K562 (cell line): ENCODE results near the gene USP48. TPM values are rescaled to one million over a fixed set of nuclear protein-coding genes. Genes with fewer than 3 reads are reported as not detected.
A peak's percentile ranks its signal among the peaks of the same experiment; 100 is the strongest.

Experiments
- ATAC-seq: fragments of 200-7000 bp; cut with Tn5 transposase; 3 replicates; pipeline ENCODE4 v1.9.1; 2020; ENCODE audit warnings: moderate library complexity
- BruUV-seq: library from RNA; stranded (reverse); fragments of 400-500 nt; replicated peaks from 2 replicates; lab custom pipeline; 2021; lab: Mats Ljungman, UMichigan
- CTCF ChIA-PET: fragments of 300-600 bp; formaldehyde crosslinking; extraction: SDS; loops from one replicate; lab custom pipeline; 2021; ENCODE audit warnings: low intra/inter-chr PET ratio; lab: Yijun Ruan, JAX
- POLR2A ChIA-PET: fragments of 300-600, 350-650 bp; sonication (Branson Sonifier 250); formaldehyde crosslinking; extraction: SDS; loops from one replicate; lab custom pipeline; 2021; ENCODE audit warnings: antibody characterized with exemption, inconsistent platforms; lab: Yijun Ruan, JAX
- DNase-seq, 4 experiments: peaks; one replicate each; pipeline versions ENCODE4 v3.0.0 to v3.0.0-alpha.2; 2011 to 2018; ENCODE audit warnings: low spot score in 3 of 4, mixed read lengths in 3 of 4; ENCODE audit errors: extremely low read depth in 1 of 4
- FAIRE-seq: peaks from 2 replicates; lab custom pipeline; 2011; peaks lifted over from hg19 to GRCh38; lab: Jason Lieb, UNC
- H2AFZ ChIP-seq: 2 replicates; pipeline ENCODE4 v1.6.0; 2011; ENCODE audit warnings: low read depth, low read length, control low read depth, inconsistent platforms
- H3K27ac ChIP-seq: fragments of 200-600 bp; 3 replicates; pipeline ENCODE4 v1.8.0; 2011; ENCODE audit warnings: low read depth, mild to moderate bottlenecking, control low read depth, inconsistent platforms, low read length, moderate library complexity, mixed read lengths; ENCODE audit errors: extremely low read depth
- H3K27me3 ChIP-seq, 2 experiments: fragments of 300-600 bp in 1 of 2; 2 replicates in 1 of 2; 3 replicates in 1 of 2; pipeline versions ENCODE4 v1.6.0 to v1.8.0; 2011; ENCODE audit warnings: inconsistent platforms in 2 of 2, low read length in 2 of 2, mild to moderate bottlenecking in 1 of 2, mixed read lengths in 1 of 2, moderate library complexity in 1 of 2; ENCODE audit not compliant: control insufficient read depth in 2 of 2, insufficient read depth in 2 of 2
- H3K36me3 ChIP-seq: fragments of 300-600 bp; 3 replicates; pipeline ENCODE4 v1.8.0; 2011; ENCODE audit warnings: mild to moderate bottlenecking, low read length, inconsistent platforms; ENCODE audit not compliant: control insufficient read depth, insufficient read depth
- H3K4me1 ChIP-seq, 2 experiments: fragments of 200-600 bp in 1 of 2; replicated peaks in 1 of 2; 2 replicates in 1 of 2; 3 replicates in 1 of 2; pipeline versions ENCODE4 v1.5.1 to v1.8.0; 2011; ENCODE audit warnings: inconsistent platforms in 2 of 2, low read length in 2 of 2, mild to moderate bottlenecking in 1 of 2, mixed read lengths in 1 of 2, moderate library complexity in 1 of 2; ENCODE audit not compliant: control insufficient read depth in 2 of 2, insufficient read depth in 2 of 2
- H3K4me2 ChIP-seq: 2 replicates; pipeline ENCODE4 v1.6.1; 2011; ENCODE audit warnings: low read length, control low read depth, inconsistent platforms, mixed read lengths; ENCODE audit not compliant: insufficient read depth
- H3K4me3 ChIP-seq: fragments of 200-600 bp; sonication (generic), shearing (Covaris generic); 2 replicates; pipeline ENCODE4 v1.5.1; 2016; ENCODE audit warnings: control low read depth, inconsistent platforms
- H3K79me2 ChIP-seq: fragments of 200-600 bp; 3 replicates; pipeline ENCODE4 v1.8.0; 2011; ENCODE audit warnings: low read length, inconsistent platforms; ENCODE audit not compliant: control insufficient read depth, insufficient read depth
- H3K9ac ChIP-seq, 2 experiments: 2 replicates each; pipeline versions ENCODE4 v1.6.0 to v1.6.1; 2011; ENCODE audit warnings: low read depth in 2 of 2, low read length in 2 of 2, control low read depth in 1 of 2, inconsistent platforms in 1 of 2, mild to moderate bottlenecking in 1 of 2, mixed read lengths in 1 of 2; ENCODE audit not compliant: insufficient read depth in 1 of 2
- H3K9me1 ChIP-seq: one replicate; pipeline ENCODE4 v1.6.0; 2011; ENCODE audit warnings: inconsistent platforms, mild to moderate bottlenecking, low read length, moderate library complexity; ENCODE audit not compliant: control insufficient read depth, insufficient read depth
- H3K9me3 ChIP-seq: replicated peaks from 2 replicates; pipeline ENCODE4 v1.5.1; 2011; ENCODE audit warnings: low read depth, low read length, inconsistent platforms; ENCODE audit not compliant: control insufficient read depth, insufficient read depth
- H4K20me1 ChIP-seq: replicated peaks from 2 replicates; pipeline ENCODE4 v1.6.1; 2011; ENCODE audit warnings: low read length, inconsistent platforms, mixed read lengths; ENCODE audit not compliant: control insufficient read depth, insufficient read depth
- ADNP ChIP-seq: fragments of 200-800 bp; sonication (Bioruptor generic); IDR thresholded peaks from 2 replicates; pipeline ENCODE4 v1.6.1; 2016; ENCODE audit warnings: missing genetic modification characterization, missing compliant biosample characterization
- BCOR ChIP-seq: fragments of 450-650 bp; IDR thresholded peaks from 2 replicates; pipeline ENCODE4 v1.6.1; 2016
- KDM1A ChIP-seq, 2 experiments: fragments of 450-650 bp; IDR thresholded peaks; 2 replicates each; pipeline ENCODE4 v1.6.1; 2016; ENCODE audit warnings: mild to moderate bottlenecking in 2 of 2
- MEIS2 ChIP-seq: fragments of 450-650 bp; IDR thresholded peaks from 2 replicates; pipeline ENCODE4 v1.6.1; 2014; ENCODE audit warnings: mild to moderate bottlenecking; ENCODE audit not compliant: partially characterized antibody
- RBM25 ChIP-seq: fragments of 200-400 bp; formaldehyde crosslinking; IDR thresholded peaks from 2 replicates; pipeline ENCODE4 v1.6.1; 2018; ENCODE audit warnings: low read length, low read depth, moderate library complexity; ENCODE audit not compliant: severe bottlenecking
- SMARCA5 ChIP-seq: fragments of 450-650 bp; IDR thresholded peaks from 2 replicates; pipeline ENCODE4 v1.6.1; 2016
- WGBS: fragments of 100-300 bp; shearing (Covaris generic); methylation state at CpG from one replicate; pipeline ENCODE4 v1.1.6; 2016; ENCODE audit warnings: low coverage, mixed read lengths; ENCODE audit not compliant: insufficient coverage; ENCODE audit errors: missing lambda C conversion rate; 5-methylcytosine and 5-hydroxymethylcytosine counted together
- in situ Hi-C: fragments of 300-500 bp; cut with MboI; formaldehyde crosslinking; loops from 4 replicates; pipeline ENCODE4 v1.15.0; 2018; ENCODE audit warnings: inconsistent platforms, mixed read lengths
- intact Hi-C: fragments of 100-400 bp; cut with micrococcal nuclease; formaldehyde crosslinking; loops from 2 replicates; pipeline ENCODE4 v1.14.2; 2022
- polyA plus RNA-seq, 8 experiments: library from polyadenylated mRNA; depleted of rRNA in 4 of 8; stranded (reverse) in 5 of 8; unstranded in 3 of 8; fragments of >200 nt; fragmentation: Nextera tagmentation in 2 of 8; fragmentation: Illumina TruSeq in 1 of 8; extraction: Ambion mirVana in 2 of 8; extraction: Trizol in 1 of 8; gene quantifications; 2 replicates each; pipeline versions ENCODE4 v1.2.1 to v1.2.3, GENCODE V29; 2011 to 2014; ENCODE audit warnings: inconsistent platforms in 1 of 8, missing spikeins in 1 of 8
- total RNA-seq, 7 experiments: library from RNA; depleted of rRNA in 6 of 7; stranded (reverse); fragments of >200 nt in 6 of 7; fragmentation: Illumina TruSeq in 2 of 7; extraction: Trizol in 2 of 7; gene quantifications; 2 replicates each; pipeline versions ENCODE4 v1.2.1 to v1.2.3, GENCODE V29; 2011 to 2021; ENCODE audit warnings: low replicate concordance in 1 of 7
- TF ChIP-seq, protein P1 (sequence below): sonication (generic); formaldehyde crosslinking; IDR thresholded peaks from 2 replicates; pipeline ENCODE4 v1.8.0; 2023; ENCODE audit warnings: mild to moderate bottlenecking, missing genetic modification reagents

The USP48 gene
- total and polyA plus RNA-seq, 9 of the 15 experiments (the other 6 are each of a cell fraction or from before 2014, with no cell fraction given): 23.3 to 123 (median 106) TPM

DNA sequence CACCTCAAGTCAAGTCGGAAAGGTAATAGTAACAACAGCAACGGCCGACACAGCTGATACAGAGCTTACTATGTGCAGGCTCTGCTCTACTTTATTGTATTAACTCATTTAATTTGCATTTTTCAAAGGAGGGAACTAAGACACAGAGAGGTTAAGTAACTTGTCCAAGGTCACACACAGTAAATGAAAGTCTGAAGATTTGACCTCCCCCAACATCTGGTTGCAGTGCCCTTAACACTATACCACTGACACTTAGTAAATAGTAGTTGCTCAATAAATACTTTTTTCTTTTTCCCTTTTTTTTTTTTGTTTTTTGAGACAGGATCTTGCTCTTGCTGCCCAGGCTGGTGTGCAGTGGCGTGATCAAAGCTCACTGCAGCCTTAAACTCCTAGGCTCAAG, 153.0 kb downstream of the USP48 start:
- WGBS: 82% methylated on average over 4 of the region's 4 CpGs
- H3K27me3 ChIP-seq: no peaks in the 10 kb centered on the region

More for the DNA sequence above, 153.0 kb downstream of the USP48 start:
- Histone ChIP-seq H3K36me3 (peaks cover 13% of the 10 kb centered on the region; the same call in 2 of the 3 replicates), H3K9ac (no peak overlapping the region), H3K4me3 (no peak overlapping the region), H3K9me3 (no peaks in the 10 kb centered on the region), H3K27ac (no peak overlapping the region), H3K4me2 (no peak overlapping the region), H3K9me1 (no peaks in the 10 kb centered on the region), H2AFZ (no peak overlapping the region), H3K4me1 (peaks cover 56 to 62% of the 10 kb centered on the region in 2 experiments), H4K20me1 (no peaks in the 10 kb centered on the region), H3K79me2 (peaks cover 17% of the 10 kb centered on the region; the same call in 2 of the 3 replicates)
- CTCF ChIA-PET: interaction anchor here (0.7 kb wide), 1 partner anchor 34 kb away, joined by 5 read pairs; no protein-coding TSS in a partner anchor
- FAIRE-seq (peak; percentile 51), DNase-seq (no peak), ATAC-seq (no peak)
- POLR2A ChIA-PET: interaction anchor here (0.7 to 4.6 kb wide), 2 partner anchors 10 to 14 kb away, joined by 3 to 23 read pairs; no protein-coding TSS in a partner anchor
- TF ChIP-seq SMARCA5 (peak; percentile 56; the same call in 1 of the 2 replicates), RBM25 (peak; percentile 84), ADNP (tag) (peak; percentile 67; the same call in 1 of the 2 replicates), KDM1A (IDR thresholded peaks at IDR 0.05) (0 out of 4 replicates have a peak, but pooled peaks have one; percentile 22 to 41), MEIS2 (no peak), BCOR (peak; percentile 63; the same call in 1 of the 2 replicates)
- TF ChIP-seq, protein P1, sequence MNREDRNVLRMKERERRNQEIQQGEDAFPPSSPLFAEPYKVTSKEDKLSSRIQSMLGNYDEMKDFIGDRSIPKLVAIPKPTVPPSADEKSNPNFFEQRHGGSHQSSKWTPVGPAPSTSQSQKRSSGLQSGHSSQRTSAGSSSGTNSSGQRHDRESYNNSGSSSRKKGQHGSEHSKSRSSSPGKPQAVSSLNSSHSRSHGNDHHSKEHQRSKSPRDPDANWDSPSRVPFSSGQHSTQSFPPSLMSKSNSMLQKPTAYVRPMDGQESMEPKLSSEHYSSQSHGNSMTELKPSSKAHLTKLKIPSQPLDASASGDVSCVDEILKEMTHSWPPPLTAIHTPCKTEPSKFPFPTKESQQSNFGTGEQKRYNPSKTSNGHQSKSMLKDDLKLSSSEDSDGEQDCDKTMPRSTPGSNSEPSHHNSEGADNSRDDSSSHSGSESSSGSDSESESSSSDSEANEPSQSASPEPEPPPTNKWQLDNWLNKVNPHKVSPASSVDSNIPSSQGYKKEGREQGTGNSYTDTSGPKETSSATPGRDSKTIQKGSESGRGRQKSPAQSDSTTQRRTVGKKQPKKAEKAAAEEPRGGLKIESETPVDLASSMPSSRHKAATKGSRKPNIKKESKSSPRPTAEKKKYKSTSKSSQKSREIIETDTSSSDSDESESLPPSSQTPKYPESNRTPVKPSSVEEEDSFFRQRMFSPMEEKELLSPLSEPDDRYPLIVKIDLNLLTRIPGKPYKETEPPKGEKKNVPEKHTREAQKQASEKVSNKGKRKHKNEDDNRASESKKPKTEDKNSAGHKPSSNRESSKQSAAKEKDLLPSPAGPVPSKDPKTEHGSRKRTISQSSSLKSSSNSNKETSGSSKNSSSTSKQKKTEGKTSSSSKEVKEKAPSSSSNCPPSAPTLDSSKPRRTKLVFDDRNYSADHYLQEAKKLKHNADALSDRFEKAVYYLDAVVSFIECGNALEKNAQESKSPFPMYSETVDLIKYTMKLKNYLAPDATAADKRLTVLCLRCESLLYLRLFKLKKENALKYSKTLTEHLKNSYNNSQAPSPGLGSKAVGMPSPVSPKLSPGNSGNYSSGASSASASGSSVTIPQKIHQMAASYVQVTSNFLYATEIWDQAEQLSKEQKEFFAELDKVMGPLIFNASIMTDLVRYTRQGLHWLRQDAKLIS (CRISPR knock-in tag): no peak
- intact Hi-C loops (no loop called here), in situ Hi-C loops (no loop called here)
- BruUV-seq: no TSS peak
